Type B pancreatic cell (in vitro differentiated cells): ENCODE measurements around the gene TMTC1. TPM values are rescaled to one million over a fixed set of nuclear protein-coding genes. Genes with fewer than 3 reads are reported as not detected.

Experiments used
- DNase-seq: peaks from one replicate; pipeline ENCODE4 v3.0.0; 2021; ENCODE audit warnings: mixed read lengths; ENCODE audit not compliant: unreplicated experiment; ENCODE audit errors: extremely low spot score
- H3K27ac Mint-ChIP-seq: 2 replicates; pipeline ENCODE4 v1.8.0; 2021; ENCODE audit warnings: mild to moderate bottlenecking, mixed read lengths
- H3K27me3 Mint-ChIP-seq: 2 replicates; pipeline ENCODE4 v1.8.0; 2021; ENCODE audit warnings: mixed read lengths
- H3K36me3 Mint-ChIP-seq: 2 replicates; pipeline ENCODE4 v1.8.0; 2021; ENCODE audit warnings: mixed read lengths
- H3K4me1 Mint-ChIP-seq: one replicate; pipeline ENCODE4 v1.8.0; 2021; ENCODE audit warnings: mixed read lengths; ENCODE audit not compliant: unreplicated experiment
- H3K4me3 Mint-ChIP-seq: 2 replicates; pipeline ENCODE4 v1.8.0; 2021; ENCODE audit warnings: mild to moderate bottlenecking, mixed read lengths
- H3K9me3 Mint-ChIP-seq: 2 replicates; pipeline ENCODE4 v1.8.0; 2021; ENCODE audit warnings: mixed read lengths
- total RNA-seq: library from RNA; stranded (reverse); gene quantifications from 2 replicates; pipeline ENCODE4 v1.2.1, GENCODE V29; 2021; ENCODE audit warnings: low replicate concordance
- TF ChIP-seq, protein P1 (sequence below): fragments of 200-600 bp; sonication (generic); conservative IDR thresholded peaks from 2 replicates; pipeline ENCODE4 v1.5.0; 2021; ENCODE audit warnings: antibody characterized with exemption, mild to moderate bottlenecking

TMTC1 gene
- total RNA-seq, 1 donor from 2014 or later: 24.0 TPM

DNA sequence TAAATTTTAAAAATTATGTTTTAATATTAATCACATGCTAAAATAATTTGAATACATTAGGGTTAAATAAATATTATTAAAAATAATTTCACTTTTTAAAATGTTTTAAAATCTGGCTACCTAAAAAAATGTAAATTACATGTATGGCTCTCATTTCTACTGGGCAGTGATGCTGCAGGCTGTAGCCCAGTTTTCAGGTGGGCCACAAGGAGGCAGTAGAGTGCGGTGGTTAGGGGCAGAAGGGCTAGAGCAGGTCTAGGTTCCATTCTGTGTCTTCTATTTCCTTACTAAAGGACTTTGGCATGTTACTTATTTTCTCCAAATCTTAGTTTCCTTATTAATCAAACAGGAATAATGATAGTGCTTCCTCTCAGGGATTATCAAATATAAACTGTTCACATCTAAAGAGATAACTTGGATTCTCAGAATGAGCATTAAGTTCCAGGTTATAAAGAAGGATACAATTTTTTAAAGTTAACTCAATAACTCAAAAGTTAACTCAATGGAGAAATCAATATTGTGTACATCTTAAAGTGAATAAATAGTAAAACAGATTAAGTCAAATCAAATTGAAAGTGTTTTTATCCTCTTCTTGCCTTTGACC, 231.3 kb downstream of the TMTC1 start:
- Mint-ChIP-seq H3K4me1 (no peaks in the 10 kb centered on the region), H3K27ac (no peak overlapping the region), H3K4me3 (no peak overlapping the region), H3K9me3 (peaks cover 4% of the 10 kb centered on the region), H3K27me3 (no peaks in the 10 kb centered on the region), H3K36me3 (peaks cover 19% of the 10 kb centered on the region)
- TF ChIP-seq, protein P1, sequence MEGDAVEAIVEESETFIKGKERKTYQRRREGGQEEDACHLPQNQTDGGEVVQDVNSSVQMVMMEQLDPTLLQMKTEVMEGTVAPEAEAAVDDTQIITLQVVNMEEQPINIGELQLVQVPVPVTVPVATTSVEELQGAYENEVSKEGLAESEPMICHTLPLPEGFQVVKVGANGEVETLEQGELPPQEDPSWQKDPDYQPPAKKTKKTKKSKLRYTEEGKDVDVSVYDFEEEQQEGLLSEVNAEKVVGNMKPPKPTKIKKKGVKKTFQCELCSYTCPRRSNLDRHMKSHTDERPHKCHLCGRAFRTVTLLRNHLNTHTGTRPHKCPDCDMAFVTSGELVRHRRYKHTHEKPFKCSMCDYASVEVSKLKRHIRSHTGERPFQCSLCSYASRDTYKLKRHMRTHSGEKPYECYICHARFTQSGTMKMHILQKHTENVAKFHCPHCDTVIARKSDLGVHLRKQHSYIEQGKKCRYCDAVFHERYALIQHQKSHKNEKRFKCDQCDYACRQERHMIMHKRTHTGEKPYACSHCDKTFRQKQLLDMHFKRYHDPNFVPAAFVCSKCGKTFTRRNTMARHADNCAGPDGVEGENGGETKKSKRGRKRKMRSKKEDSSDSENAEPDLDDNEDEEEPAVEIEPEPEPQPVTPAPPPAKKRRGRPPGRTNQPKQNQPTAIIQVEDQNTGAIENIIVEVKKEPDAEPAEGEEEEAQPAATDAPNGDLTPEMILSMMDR: peak; percentile 97
- peak; percentile 78 for DNase-seq

DNA sequence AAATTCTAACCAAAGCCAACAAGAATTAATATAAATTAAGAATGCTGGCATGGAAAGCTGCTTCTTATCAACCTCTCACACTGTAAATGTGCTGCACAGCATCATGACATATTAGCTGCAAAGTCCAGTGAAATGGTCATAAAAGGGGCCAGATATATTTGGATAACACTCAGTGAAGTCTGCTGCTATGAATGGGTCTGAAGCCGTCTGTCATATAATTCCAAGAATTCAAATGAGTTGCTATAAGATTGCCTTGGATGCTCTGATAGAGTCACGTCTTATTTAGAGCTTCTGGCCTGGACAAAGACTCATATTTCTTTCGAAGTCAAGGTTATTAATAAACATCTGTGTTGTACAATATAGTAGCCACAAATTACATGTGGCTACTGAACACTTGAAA, 231.9 kb downstream of the TMTC1 start:
- Mint-ChIP-seq H3K4me1 (no peaks in the 10 kb centered on the region), H3K36me3 (peaks cover 24% of the 10 kb centered on the region), H3K27ac (no peak overlapping the region), H3K27me3 (no peaks in the 10 kb centered on the region), H3K9me3 (peaks cover 4% of the 10 kb centered on the region), H3K4me3 (no peak overlapping the region)
- TF ChIP-seq, protein P1: no peak
- DNase-seq: no peak

DNA sequence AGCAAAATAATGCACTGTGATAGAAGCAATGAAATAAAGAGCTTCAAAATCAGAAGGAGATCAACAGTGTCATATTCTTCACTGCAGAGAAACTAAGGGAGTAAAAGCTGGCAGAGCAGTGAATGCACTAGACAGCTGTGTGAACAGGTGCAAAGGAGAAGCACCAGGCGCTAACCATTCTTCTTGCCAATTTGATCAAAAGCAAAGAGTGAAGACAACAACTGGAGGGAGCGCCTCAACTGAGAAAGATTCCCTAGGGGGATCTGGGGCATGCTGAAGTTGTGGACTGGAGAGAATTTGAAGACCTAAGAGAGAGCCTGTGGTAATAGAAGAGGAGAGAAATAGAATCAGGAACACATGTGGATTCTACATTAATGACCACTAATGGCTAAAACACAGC, 235.9 kb downstream of the TMTC1 start:
- H3K4me3 Mint-ChIP-seq: no peak overlapping the region
- H3K9me3 Mint-ChIP-seq: no peaks in the 10 kb centered on the region
- H3K4me1 Mint-ChIP-seq: no peaks in the 10 kb centered on the region
- TF ChIP-seq, protein P1: no peak
- H3K36me3 Mint-ChIP-seq: peaks cover 18% of the 10 kb centered on the region
- no peaks in the 10 kb centered on the region for H3K27me3 Mint-ChIP-seq
- no peak overlapping the region for H3K27ac Mint-ChIP-seq
- DNase-seq: no peak

DNA sequence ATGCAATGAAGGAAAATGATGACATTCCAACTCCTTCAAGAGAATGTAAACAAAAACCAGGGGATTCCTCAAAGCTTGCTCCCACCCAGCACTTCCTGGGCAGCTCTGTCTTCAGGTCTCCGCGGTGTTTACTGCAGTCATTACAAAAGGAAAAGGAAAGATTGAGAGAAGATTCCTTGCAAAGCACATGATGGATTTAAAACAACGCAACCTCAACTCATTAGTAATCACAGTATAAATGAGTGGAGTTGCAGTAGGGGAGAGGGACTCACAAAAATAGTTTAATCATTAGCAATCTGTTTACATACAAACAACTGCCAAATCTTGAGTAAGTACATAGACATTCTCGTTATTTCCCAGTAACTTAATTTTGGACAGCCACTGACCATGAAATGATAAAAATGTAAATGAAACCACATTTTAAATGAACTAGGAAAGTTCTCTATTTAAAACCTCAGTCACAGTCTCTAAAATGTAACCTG, 236.6 kb downstream of the TMTC1 start:
- H3K27me3 Mint-ChIP-seq: no peaks in the 10 kb centered on the region
- H3K4me3 Mint-ChIP-seq: no peak overlapping the region
- DNase-seq: no peak
- H3K36me3 Mint-ChIP-seq: peaks cover 21% of the 10 kb centered on the region
- TF ChIP-seq, protein P1: no peak
- no peaks in the 10 kb centered on the region for H3K9me3 Mint-ChIP-seq
- no peak overlapping the region for H3K27ac Mint-ChIP-seq
- H3K4me1 Mint-ChIP-seq: no peaks in the 10 kb centered on the region

DNA sequence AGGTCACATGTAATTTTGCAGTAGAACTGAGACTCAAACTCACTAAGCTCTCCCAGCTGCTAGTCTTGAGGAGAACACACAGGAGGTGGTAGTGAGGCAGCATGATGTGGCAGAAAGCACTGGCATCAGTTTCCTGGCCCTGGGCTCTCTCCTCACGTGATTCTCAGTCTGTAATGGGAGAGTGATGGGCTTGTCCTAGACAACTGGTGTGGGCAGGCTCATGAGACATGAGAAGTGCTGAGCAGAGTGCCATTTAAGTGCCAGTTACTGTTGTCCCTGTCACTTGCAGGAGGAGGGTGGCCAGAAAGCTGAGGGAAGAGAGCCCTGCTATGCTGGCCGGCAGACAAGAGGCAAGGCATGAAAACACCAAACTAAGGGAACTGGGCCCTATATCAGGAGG, 237.7 kb downstream of the TMTC1 start:
- TF ChIP-seq, protein P1: no peak
- no peak overlapping the region for H3K27ac Mint-ChIP-seq

More for the DNA sequence above, 237.7 kb downstream of the TMTC1 start:
- H3K4me1 Mint-ChIP-seq: no peaks in the 10 kb centered on the region
- H3K9me3 Mint-ChIP-seq: no peaks in the 10 kb centered on the region
- DNase-seq: no peak
- H3K4me3 Mint-ChIP-seq: no peak overlapping the region
- peaks cover 25% of the 10 kb centered on the region for H3K36me3 Mint-ChIP-seq
- H3K27me3 Mint-ChIP-seq: no peaks in the 10 kb centered on the region
